Activated CD4-positive, alpha-beta T cell treated with anti-CD3 and anti-CD28 coated beads, Interleukin-10, Interleukin-2, amounts not matched to agents 100 ng/mL and 50 ng/mL, durations not matched to agents 16 hours and 8 hours (primary cell): ENCODE data around the gene CLEC11A.
A peak's percentile ranks its signal among the peaks of the same experiment; 100 is the strongest.
"Not testable (repeated sequence)": the region's sequence is repeated elsewhere in the genome, so short reads cannot be mapped to it uniquely, and the experiment has no call there.

Experiments
- DNase-seq: peaks from one replicate; pipeline ENCODE4 v3.0.0-alpha.2; 2020

Gene CLEC11A

DNA sequence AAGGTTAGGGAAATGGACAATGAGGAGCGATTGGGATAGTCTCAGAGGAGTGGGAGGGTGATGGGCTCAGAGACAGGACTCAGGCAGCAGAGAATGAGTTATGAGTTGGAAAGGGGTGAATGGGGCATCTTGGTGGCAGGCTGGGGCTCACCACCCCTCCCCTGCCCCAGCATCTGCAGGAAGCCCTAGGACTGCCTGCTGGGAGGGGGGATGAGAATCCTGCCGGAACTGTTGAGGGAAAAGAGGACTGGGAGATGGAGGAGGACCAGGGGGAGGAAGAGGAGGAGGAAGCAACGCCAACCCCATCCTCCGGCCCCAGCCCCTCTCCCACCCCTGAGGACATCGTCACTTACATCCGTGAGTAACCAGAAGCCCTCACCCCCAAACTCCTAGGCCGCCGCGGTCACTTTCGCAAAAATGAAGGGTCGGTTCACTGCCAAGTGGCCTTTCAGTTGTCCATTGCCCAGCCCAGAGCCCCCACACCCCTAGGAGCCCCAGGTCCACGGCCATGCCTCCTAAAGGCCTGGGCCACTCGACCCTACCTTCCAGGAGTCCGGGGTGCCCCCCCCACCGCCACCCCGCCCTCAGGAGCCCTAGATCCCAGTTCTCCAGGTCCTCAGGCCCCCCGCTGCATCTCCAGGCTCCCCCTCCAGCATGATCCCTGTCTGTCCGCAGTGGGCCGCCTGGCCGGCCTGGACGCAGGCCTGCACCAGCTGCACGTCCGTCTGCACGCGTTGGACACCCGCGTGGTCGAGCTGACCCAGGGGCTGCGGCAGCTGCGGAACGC, 764 bp downstream of the CLEC11A start:
- DNase-seq = no peak

DNA sequence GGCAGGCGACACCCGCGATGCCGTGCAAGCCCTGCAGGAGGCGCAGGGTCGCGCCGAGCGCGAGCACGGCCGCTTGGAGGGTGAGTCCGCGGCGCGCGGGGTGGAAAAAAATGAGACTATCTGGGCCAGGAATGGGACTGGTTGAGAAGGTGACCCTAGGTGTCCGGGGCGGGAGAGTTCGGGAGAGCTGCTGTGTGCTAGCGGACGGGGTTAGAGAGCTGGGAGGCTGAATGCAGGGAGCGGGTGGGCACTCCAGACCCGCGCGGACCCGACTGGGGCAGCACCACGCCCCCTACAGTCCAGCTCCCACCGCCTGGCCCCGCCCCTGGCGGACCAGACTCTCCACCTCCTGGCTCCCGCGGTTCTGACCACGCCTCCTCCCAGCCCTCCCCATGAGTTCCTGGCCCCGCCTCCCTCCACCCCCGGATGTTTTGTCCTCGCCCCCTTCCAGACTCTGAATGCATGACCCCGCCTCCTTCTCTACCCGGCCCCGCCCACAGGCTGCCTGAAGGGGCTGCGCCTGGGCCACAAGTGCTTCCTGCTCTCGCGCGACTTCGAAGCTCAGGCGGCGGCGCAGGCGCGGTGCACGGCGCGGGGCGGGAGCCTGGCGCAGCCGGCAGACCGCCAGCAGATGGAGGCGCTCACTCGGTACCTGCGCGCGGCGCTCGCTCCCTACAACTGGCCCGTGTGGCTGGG, 1.5 kb downstream of the CLEC11A start:
- DNase-seq = peak; percentile 99

DNA sequence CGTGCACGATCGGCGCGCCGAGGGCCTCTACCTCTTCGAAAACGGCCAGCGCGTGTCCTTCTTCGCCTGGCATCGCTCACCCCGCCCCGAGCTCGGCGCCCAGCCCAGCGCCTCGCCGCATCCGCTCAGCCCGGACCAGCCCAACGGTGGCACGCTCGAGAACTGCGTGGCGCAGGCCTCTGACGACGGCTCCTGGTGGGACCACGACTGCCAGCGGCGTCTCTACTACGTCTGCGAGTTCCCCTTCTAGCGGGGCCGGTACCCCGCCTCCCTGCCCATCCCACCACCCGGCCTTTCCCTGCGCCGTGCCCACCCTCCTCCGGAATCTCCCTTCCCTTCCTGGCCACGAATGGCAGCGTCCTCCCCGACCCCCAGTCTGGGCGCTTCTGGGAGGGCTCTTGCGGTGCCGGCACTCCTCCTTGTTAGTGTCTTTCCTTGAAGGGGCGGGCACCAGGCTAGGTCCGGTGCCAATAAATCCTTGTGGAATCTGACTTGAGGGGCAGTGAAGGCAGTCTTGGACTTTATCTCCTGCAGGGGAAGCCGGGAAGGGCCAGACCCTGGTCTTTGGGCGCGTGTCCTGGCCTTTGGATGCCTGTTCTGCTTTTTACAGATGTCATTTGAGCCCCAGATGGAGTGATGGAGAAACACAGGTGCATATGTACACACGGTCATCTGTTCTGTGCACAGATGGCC, 2.2 kb downstream of the CLEC11A start:
- DNase-seq = no peak

DNA sequence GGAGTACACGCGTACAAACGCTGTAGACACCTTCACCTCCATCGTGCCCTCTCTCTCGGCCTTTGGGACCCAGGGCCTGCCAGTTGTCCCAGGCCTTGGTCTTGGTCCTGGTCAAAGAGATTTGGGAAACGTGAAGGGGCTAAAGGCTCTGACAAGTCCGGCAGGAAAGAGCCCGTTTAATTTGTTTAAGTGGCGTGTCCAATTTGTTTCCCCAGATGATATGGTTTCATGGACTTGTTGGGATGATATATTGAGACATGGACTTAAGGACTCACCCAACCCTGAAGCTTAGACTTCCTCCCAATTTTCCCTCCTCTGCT, 2.7 kb downstream of the CLEC11A start:
- no peak for DNase-seq

DNA sequence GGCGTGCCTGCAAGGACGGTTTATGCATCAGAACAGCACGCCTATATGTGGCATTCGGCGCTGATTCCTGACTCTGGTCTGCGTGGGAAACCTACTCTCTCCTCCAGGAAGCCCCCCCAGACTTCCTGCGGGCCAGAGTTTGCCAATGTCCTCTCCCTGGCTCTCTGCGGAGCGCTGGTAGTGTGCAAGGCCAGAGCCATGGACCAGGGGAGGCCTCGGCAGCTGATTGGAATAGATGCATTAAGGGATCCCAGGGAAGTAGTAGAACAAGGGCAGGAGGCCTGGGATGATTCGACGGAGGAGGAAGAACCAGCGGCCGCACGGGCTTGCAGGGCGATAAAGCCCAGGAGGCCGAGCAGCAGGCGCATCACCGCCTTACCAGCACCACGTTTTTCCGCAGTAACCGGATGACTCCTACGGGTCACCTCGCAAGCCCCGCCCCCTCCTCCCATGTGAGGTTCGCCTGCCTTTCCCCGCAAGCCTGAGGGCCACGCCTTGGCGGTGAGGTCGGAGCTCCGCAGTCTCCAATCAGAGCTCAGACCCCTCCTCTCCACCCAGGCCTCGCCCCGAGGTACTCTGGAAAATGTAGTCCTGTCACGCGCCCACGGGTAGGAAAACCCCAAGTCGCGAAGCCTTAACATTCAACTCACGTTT, 5.0 kb downstream of the CLEC11A start:
- peak; percentile 89 for DNase-seq

DNA sequence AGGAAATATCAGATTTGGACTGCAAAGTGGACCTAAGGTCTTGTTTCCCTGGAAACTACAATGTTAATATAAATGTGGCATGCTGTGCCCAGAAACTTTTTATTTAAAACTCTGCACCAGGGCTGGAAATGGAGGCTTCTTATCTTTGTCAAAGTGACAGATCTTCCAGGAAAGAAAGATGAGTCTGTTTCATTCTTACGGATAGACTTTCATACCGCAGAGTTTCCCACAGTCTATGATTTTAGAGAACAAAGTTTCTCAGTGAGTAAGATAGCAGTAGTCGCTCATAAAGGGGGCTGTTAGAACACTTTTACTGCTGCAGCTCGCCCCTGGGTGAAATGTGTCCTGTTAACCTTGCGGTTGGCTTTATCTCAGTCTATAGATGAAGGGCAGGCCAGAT, 6.7 kb downstream of the CLEC11A start:
- DNase-seq = peak; percentile 36

DNA sequence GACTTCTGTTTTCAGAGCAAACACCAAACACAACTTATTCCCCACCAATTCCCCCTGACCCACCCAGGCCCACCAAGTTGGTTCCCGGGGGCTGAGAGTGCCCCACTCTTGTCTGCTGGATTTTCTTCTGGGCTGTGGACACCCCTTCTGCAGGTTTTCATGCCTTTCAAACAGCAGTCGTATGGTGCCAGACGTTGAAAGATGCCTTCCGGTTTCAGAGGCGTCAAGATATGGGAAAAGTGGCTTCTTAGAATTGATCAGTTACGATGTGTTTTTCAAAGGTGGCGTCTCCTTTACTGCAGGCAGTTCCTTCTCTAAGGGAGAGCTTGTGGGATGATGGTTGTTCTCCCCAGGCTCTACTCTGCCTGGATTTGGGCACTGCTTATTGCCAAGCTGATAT, 12.7 kb downstream of the CLEC11A start:
- no peak for DNase-seq

DNA sequence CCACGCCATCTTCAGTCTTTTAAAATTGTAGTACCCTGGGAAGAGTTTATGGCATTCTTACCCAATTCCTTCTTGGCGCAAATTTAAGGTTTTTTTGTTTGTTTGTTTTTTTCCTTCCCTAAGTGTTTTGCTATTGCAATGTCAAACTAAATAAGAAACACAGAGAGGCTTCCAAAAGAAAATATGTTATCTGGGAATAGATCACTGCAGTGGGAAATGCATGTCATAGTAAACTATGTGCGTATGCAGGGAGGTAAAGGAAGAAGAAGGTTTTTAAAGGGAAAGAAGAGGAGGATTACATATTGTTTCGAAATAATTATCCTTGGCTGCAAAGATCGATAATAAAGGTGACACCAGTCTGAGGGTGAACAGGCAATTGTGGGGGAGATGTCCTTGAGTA, 13.2 kb downstream of the CLEC11A start:
- DNase-seq = no peak

DNA sequence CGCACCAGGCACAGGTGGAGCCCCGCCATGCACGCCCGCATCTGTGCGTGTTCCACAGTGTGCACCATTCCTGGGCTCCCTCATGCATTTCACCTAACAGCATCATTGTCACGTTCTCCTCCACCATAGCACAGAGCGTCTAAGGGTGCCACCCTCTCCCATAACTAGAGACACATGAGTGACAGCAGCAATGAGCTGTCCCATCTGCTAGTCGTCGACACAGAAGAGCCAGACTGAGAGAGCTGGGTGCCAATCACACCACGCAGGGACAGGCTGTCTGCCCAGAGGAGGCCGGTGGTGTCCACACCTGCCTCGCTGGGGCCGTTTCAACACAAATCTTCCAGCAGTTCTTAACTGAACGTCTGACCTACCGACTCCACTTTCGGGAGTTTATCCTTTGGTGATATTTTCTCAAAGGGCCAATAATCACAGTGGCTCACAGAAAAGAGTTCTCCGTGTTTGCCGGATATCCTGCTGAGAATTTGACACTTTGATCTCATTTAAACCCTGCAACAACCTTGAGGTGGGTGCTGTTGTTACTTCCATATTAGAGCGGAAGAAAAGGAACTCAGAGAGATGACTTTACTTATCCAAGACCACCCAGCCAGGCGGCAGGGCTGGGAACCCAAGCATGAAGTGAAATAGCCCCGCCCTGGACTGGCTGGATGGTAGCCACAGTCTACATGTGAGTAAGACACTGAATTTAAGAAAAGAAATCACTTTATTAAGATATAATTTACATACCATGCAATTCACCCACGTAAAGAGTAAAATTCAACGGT, 16.2 kb downstream of the CLEC11A start:
- no peak for DNase-seq

DNA sequence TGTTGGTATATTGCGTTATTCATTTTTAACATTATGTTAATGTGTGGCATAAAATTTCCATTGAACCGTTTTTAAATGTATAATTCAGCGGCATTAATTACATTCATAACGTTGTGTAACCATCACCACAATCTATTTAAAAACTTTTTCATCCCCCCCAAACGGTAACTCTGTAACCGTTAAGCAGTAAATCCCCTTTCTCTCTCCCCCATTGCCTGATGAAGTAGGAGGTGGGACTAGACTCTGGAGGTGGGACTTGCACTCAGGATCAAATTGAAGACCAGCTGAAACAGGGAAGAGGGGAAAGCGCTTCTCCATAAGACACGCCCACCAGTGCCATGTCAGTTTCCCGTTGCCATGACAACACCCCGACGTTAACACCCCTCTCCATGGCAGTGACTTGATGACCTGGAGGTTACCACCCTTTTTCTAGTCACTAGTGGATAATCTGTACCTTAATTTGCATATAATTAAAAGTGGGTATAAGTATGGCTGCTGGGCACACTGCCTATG, 16.8 kb downstream of the CLEC11A start:
- no peak for DNase-seq

DNA sequence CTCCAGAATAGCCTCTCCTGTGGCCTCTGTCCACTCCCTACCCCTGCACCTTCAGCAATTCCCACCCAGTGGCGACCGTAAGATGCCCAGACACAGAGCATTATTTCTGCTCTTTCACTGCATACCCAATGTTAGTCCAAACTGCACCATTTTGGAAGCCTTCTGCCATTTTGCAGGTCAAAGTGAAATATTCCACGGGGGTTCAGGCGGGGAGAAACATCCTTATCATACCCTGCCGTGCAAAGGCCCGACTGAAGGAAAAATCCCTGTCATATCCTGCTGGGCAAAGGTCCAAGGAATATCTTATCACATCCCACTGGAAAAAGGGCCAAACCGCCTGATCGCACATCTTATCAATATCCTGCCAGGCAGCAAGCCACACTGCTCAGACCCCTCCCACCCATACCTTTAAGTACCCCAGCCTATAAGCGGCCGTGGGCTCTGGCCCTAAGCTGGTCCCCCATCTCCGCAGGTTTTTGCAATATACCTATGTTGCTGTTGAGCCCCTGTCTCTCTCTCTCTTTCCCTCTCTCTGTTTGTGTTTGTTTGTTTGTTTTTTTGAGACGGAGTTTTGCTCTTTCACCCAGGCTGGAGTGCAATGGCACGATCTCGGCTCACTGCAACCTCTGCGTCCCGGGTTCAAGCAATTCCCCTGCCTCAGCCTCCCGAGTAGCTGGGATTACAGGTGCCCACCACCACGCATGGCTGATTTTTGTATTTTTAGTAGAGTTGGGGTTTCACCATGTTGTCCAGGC, 18.2 kb downstream of the CLEC11A start:
- DNase-seq = no peak

DNA sequence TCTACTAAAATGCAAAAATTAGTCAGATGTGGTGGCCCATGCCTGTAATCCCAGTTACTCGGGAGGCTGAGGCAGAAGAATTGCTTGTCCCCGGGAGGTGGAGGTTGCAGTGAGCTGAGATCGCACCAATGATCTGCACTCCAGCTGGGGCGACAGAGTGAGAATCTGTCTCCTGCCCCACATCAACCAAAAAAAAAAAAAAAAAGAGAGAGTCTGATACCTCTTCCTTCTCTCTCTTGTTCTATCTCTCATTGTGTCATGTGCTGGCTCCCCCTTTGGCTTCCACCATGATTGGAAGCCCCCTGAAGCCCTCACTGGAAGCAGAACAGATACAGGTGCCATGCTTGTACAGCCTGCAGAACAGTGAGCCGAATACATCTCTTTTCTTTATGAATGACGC, 20.4 kb downstream of the CLEC11A start:
- no peak for DNase-seq

DNA sequence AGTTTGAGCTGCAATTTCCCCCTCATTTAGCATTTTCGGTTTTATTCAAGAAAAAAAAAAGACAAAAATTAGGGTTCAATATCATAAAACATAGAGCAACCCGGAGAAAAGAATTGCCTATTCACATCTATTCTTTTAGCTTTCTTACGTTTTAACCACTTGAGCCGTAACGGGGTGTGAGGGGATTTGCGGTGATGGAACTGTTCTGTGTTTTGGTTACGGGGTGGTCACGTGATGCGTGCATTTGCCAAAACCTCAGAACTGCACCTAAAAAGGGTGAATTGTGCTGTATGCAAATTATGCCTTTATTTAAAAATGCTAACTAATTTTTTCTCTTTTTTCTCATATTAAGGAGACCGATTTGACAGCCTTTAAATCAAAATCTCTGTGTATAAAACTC, 22.1 kb downstream of the CLEC11A start:
- no peak for DNase-seq

DNA sequence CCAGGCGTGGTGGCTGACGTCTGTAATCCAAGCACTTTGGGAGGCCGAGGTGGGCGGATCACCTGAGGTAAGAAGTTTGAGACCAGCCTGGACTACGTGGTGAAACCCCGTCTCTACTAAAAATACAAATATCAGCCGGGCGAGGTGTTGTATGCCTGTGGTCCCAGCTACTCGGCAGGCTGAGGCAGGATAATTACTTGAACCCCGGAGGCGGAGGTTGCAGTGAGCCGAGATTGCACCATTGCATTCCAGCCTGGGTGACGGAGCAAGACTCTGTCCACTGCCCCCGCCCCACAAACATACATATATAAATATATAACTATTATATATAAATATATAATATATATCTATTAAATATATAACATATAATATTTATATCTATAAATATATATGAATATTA, 24.0 kb downstream of the CLEC11A start:
- DNase-seq = not testable (repeated sequence)

DNA sequence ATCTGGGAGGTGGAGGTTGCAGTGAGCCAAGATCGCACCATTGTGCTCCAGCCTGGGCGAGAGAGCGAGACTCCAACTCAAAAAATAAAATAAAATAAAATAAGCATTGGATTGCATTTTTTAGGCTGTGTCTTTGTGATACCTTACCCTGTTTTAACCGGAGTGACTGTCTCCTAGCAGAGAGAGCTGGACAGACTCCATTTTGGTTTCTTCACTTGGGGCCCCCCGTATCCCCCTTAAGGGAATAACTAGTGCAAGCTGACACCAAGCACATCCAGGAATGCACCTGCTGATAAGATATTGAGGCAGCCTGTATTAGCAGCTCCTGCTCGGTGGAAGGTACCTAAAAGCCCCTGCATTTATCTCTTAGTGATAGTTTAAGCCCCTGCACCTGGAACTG, 26.3 kb downstream of the CLEC11A start:
- no peak for DNase-seq

DNA sequence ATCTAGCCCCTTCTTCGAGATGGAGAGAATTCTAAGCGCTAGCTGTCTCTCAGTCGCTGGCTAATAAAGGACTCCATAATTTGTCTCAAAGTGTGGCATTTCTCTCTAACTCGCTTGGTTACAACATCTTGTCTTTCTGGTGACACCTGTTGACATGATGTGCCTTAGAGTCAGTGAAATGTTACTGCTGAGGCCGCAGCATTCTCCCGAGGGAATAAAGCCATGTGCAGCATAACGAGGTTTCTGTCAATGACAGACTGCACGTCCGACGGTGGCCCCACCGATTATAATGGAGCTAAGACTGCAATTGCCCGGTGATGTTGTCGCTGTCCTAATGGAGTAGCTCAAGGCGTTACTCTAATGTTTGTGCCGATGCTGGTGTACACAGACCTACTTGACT, 26.8 kb downstream of the CLEC11A start:
- no peak for DNase-seq

DNA sequence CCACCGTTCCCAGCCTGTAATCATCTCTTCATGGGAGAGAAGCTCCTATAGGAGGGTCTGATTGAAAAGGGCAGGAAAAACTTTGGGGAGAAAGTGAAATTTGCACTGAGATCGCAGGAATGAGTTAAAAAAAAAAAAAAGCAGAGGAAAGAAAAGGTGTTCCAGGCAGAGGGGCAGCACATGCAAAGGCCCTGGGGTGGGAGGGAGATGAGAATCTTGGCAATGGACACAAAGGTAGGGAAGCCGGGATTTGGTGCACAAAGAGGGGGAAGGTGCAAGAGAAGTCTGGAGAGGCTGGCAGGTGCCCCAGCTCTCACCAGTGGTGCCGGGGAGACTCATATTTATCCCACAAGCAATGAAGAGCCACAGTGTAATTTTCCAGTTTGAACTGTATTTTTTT, 30.7 kb downstream of the CLEC11A start:
- no peak for DNase-seq

DNA sequence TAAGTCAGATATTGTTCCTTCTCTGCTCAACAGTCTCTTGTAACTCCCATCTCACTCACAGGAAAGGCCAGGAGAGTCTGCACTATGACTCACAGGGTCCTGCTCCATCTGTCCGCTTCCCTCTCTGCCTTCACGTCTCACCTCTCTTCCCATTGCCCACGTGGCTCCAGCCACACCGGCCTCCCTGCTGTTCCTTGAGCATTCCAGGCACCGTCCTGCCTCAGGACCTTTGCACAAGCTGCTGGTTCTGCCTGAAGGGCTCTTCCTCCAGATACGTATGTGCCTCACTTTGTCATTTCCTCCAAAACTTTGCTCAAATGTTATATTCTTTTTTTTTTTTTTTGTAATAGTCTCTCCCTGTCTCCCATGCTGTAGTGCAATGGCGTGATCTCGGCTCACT, 33.1 kb downstream of the CLEC11A start:
- DNase-seq = not testable (repeated sequence)

DNA sequence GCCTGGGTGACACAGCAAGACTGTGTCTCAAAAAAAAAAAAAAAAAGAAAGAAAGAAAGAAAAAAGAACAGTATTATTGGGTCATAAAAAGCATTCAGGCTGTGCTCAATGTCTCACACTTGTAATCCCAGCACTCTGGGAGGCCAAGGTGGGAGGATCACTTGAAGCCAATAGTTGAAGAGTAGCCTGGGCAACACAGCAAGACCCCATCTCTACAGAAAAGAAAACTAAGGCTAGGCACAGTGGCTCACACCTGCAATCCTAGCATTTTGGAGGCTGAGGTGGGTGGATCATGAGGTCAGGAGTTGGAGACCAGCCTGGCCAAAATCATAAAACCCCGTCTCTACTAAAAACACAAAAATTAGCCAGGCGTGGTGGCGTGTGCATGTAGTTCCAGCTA, 34.5 kb downstream of the CLEC11A start:
- not testable (repeated sequence) for DNase-seq

DNA sequence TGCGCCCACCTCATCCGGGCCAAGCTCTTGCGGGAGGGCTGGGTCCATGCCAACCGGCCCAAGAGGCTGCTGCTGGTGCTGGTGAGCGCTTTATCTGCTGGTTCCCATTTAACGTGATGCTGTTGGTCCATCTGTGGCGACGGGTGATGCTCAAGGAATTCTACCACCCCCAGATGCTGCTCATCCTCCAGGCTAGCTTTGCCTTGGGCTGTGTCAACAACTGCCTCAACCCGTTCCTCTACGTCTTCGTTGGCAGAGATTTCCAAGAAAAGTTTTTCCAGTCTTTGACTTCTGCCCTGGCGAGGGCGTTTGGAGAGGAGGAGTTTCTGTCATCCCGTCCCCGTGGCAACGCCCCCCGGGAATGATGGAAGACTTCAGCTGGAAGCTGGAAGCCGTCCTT, 35.9 kb downstream of the CLEC11A start:
- not testable (repeated sequence) for DNase-seq

DNA sequence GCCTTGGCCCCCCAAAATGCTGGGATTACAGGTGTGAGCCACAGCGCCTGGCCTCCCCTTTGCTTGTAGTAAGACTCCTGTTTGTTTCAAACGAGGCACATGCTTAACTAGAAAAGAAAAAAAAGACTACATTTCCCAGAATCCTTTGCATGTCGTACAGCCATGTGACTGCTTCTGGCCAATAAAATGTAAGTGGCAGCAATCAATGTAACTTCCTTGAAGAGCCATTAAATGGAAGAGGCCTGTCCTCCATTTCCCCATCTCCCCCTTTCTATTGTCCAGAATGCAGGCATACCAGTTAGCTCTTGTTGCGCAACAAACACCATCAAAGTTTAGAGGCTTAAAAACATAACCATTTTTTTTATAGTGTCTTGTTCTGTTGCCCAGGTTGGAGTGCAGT, 36.7 kb downstream of the CLEC11A start:
- peak; percentile 50 for DNase-seq

DNA sequence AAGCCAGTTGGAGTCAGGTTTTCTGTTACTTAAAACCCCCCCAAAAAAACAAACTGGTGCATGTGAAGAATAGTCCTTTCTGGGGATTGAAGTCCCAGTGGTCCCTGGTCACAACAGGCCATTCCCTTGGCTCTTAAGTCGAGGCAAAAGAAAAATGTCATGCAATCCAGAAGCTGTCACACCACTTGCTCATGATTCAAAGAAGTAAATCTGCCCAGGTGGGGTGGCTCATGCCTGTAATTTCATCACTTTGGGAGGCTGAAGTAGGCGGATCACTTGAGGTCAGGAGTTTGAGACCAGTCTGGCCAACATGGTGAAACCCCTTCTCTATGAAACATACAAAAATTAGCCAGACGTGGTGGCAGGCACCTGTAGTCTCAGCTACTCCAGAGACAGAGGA, 38.3 kb downstream of the CLEC11A start:
- DNase-seq = not testable (repeated sequence)
